Stimulated activated CD8-positive, alpha-beta memory T cell treated with anti-CD3 and anti-CD28 coated beads, Interleukin-4, amount 100 ng/mL, for 4 hours (primary cell): ENCODE data around the gene AP3D1.
"Not testable (repeated sequence)": the region's sequence is repeated elsewhere in the genome, so short reads cannot be mapped to it uniquely, and the experiment has no call there.

ENCODE experiments used
- DNase-seq, 2 donors: peaks; one replicate each; pipeline ENCODE4 v3.0.0-alpha.2; 2020; ENCODE audit warnings: low read depth in 2 of 2, low spot score in 1 of 2

The AP3D1 gene

DNA sequence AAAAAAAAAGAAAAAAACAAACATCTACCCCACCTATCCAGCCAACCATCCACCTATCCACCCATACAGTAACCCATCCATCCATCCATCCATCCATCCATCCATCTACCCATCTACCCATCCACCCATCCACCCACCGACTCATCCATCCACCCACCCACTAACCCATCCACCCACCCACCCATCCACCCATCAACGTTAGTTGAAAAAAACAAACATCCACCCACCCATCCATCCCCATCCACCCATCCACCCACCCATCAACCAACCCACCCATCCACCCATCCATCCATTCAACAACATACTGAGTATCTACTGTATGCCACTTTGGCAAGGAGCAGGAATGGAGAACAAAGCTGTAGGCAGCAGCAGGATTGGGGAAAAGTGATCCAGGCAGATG, 6.1 kb upstream of the AP3D1 start:
- DNase-seq = no peak

DNA sequence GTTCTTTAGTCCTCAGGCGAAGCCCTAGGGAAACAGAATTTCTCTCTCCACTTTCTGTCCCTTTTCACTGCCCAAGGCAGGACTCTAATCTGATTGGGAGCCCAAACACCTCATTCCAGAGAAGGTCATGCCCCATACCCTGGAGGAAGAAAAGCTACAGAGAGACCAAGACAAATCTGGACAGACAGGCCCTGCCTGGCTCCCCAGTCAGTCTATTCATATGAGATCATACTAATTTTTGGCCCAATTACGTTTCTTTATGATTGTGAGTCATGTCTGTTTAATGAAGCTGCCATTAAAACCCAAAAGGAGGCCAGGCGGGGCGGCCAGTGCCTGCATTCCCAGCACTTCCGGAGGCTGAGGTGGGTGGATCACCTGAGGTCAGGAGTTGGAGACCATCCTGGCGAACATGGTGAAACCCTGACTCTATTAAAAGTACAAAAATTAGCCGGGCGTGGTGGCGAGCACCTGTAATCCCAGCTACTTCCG, 3.3 kb upstream of the AP3D1 start:
- DNase-seq = no peak

DNA sequence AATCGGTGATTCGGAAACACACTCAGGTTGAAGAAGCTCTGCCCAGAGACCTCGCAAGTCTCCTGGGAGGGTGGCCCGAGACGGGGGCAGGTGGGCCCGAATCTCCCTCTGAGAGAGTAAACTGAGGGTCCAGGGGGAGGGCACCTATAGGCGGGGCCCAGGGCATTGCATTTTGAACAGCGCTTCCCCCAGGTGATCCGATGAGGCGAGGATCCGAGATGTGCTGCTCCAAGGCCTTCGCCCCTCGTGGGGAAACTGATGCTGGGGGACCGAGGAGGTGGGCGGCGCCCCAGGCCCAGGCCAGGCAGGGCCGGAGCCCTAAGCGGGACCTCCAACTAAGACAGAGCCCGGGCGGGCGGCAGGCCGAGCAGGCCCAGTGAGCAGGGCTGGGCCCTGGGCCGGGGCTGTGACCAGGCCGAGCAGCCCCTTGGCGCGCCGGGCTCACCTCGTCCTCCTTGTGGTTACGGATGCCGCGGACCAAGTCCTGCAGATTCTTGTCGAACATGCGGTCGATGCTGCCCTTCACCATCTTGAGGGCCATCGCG, 500 bp downstream of the AP3D1 start:
- no peak for DNase-seq

DNA sequence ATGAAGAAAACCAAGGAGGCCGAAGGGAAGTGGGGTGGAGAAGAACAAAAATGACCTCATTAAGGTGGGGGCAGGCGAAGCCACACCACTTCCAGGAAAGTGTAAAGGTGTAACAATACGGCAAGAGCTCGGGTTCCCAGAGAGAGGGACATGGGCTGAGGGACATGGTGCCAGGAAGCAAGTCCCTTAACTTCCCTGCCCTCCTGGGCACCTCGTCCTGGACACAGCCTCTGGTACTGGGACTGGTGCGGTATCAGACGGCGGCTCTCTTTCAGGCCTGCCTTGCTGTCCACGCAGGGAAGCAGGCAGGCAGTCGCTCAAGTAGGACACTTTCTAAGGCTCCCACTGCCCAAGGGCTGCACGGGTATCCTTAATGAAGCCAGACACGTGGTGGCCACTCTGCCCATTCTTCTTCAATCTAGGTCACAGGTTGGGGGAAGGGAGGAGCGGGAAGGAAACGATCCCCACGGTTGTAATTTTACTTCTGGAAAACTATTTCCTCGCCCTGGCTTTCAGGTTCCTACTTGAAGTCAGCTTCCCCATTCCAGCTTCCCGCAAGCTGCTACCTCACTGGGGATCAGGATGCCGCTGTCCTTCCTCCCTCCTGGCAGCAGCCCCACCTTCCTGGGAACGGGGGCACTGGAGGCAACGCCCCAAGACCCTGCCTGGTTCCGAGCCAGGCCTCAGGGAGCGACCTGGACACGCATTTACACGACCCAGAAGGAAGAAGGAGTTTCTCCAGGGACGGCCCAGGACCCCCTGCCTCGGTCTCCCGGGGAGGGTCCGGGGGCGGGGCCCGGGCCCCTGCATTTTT, 1.2 kb downstream of the AP3D1 start:
- DNase-seq = no peak

- no peak for DNase-seq
These were observed 2.8 kb downstream of the AP3D1 start for GRCh38 chr19:2148482-2149135.

DNA sequence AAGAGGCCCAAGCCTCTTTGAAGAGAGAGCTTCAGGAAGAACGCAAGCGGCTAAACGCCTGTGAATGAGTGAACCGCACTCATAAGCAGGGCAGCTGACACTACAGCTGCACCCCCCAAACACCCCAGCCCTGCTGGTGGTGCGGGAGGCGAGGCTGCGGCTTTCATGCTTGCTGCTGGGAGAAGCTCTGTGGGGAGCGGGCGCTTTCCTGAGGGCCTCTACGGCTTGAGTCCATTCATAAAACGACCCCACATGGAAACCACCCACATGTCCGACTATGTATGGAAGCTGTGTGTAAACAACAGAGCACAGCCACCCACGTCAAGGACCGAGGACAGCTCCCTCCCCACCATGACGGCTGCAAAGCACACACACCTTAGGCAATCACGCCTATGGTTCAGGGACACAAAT, 5.5 kb downstream of the AP3D1 start:
- DNase-seq = no peak

- DNase-seq = no peak
These were observed 7.2 kb downstream of the AP3D1 start for GRCh38 chr19:2144190-2144589.

DNA sequence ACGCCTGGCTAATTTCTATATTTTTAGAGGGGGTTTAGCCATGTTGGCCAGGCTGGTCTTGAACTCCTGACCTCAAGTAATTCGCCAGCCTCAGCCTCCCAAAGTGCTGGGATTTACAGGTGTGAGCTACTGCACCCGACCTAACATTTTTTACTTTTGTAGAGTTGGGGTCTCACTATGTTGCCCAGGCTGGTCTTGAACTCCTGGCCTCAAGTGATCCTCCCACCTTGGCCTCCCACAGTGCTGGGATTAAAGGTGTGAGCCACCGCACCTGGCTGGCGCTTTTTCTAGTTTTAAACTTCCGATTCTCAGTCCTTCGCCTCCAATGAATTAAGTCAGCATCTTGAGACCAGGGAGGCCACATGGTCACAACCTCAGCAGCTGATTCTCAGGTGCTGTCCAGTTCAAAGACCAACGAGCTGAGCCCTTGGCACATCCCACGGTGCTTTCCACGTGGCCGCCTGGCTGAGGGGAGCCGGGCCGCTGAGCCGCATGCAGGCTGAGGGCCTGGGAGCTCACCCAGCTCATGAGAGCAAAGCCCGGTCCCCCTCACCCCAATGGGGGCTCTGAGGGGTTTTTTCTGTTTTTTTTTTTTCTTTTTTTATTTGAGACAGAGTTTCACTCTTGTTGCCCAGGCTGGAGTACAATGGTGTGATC, 9.1 kb downstream of the AP3D1 start:
- no peak for DNase-seq

DNA sequence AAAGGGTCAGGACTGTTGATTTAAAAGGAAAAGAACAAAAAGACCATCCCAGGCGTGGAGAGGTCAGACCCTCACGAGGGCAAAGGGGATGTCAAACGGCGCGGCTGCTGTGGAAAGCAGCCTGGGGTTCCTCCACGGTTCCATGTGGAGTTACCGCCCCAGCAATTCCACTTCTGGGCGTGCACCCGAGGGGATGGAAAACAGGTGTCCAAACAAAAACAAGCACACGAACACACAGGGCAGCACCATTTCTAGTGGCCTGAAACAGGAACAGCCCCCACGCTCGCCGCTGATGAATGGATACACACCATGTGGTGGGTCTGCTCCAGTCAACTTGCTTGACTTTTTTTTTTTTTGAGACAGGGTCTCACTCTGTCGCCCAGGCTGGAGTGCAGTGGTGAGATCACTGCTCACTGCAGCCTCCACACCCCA, 11.2 kb downstream of the AP3D1 start:
- no peak for DNase-seq

GRCh38 chr19:2139385-2140137, 11.8 kb downstream of the AP3D1 start:
- no peak for DNase-seq

DNA sequence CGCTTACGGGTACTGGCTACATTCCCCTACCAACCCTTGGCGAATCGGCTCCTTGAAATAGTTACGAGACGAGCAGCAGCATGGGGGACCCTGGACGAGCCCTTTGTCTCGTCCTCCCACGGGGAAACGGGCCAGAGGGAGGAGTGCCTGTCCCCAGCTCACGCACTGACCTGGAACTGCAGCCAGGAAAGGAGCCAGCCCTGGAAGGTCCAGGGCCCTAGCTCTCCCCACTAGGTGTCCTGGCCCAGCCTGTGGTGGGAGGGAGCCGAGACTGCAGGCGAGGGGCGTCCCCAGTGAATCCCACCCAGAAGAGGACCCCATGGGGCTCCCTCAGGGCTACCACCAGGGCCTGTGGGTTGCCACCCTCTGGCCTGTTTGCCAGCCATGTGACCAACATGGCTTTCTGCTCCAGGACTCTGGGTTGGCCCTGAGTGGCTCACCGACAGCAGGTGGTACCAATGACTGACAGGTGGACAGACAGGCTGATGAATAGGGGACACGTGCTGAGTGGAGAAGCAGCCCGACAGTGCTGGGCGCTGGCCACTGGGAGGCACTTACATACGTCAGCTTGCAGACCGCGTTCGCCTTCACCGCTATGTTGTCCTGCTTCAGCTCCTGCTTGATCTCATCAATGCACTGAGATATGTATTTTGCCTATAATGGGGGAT, 13.2 kb downstream of the AP3D1 start:
- no peak for DNase-seq

- no peak for DNase-seq
These were observed 14.6 kb downstream of the AP3D1 start for GRCh38 chr19:2136796-2137195.

DNA sequence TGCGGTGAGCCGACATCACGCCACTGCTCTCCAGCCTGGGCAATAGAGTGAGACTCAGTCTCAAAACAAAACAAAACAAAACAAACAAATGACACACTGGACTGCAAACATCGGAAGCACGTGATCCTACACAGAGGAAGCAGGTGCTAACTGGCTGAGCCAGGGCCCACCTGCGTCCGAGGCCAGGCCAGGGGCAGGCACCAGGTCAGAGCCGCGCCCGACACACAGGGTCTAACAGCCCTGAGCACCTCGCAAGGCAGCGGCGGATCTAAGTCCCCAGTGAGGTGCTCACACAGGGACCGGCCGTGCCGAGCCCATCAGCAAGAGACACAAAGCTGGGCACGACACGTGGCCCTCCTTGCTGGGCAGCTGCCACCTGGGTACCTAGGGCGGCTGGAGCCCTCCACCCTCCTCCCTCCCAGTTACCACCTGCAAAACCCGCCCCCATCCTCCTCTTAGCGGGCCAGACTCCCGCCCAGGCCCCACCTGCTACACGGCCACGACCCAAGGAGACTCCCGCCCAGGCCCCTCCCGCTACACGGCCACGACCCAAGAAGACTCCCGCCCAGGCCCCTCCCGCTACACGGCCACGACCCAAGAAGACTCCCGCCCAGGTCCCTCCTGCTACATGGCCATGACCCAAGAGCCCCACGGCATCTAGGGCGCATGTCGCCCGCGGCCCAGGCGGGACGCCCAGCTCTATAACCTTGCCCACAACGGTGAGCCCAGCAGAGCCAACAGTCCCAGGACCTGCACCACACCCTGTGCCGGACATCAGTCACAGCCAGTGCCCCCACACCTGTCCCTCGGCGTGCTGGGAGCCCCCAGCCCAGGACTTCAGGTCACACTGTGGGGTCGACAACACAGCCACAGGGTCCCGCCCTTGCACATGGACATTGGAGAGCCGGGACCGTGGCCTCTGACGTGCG, 15.6 kb downstream of the AP3D1 start:
- DNase-seq = no peak

GRCh38 chr19:2132731-2133490, 18.5 kb downstream of the AP3D1 start:
- no peak for DNase-seq

DNA sequence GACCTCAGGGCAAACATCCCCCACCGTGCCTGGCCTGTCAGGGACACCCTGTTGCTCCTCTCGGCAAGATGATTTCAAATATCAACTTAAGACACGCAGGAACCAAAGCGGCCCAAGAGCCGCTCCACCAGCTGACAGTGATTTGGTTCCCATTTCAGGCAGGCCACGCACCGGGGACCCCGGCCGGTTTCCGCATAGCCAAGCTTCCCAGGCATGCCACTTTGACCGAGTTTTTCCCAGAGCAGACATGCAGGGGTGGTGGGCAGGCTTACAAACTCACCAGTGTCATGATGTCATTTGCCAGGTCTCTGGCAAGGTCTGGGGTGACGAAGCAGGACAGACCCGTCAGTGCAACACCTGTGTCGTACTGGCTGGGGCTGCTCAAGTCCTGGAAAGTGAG, 19.2 kb downstream of the AP3D1 start:
- DNase-seq = no peak

GRCh38 chr19:2131012-2131975, 20.1 kb downstream of the AP3D1 start:
- DNase-seq = not testable (repeated sequence)
